ENCODE data around the gene ZC3H12C.
"Not testable (repeated sequence)": the region's sequence is repeated elsewhere in the genome, so short reads cannot be mapped to it uniquely, and the experiment has no call there.

Gene ZC3H12C

DNA sequence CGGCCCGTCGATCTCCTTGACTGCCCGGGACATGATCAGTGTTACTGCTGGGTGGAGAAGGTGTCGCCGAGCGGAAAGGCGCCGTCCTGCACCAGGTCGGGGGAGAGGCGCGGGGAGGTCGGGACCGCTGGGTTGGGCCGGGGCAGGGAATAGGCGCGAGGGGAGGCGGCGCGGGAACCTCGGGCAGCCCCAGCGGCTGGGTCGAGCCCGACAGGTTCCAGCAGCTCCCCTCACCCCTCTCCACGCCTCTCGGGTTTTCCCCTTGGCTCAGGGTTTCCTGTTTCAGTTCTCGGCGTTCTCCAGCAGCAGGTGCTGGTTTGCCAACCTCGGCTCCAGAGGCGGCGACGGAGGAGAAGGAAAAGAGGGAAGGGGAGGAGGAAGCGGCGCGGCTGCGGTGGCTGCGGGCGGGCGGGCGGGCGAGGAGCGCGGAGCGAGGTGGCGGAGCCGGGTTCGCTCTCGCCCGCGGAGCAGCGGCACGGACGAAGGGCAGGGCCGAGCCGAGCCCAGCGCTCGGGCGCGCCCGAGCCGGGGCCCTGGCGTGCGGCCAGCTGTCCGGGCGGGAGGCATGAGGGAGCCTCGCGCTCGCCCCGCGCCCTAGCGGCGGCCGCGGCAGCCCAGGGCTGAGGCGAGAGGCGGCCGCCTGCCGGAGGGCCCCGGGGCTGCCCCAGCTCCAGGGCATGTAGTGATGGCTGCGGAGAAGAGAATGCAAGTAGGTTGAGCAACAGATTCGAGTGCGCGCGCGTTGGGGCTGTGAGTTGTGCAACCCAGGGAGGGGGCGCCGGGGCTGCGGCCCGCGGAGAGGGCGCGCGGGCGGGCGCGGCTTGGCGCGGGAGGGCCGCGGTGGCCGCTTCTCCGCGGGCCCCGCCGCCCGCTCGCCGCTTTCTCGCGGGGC is at the start of gene ZC3H12C:
ZC3H12C (plus strand) TSS at position 878 of the 892 bp plus-strand sequence. CDS start 20 bp downstream, outside the sequence.
- DNase-seq: no peak

DNA sequence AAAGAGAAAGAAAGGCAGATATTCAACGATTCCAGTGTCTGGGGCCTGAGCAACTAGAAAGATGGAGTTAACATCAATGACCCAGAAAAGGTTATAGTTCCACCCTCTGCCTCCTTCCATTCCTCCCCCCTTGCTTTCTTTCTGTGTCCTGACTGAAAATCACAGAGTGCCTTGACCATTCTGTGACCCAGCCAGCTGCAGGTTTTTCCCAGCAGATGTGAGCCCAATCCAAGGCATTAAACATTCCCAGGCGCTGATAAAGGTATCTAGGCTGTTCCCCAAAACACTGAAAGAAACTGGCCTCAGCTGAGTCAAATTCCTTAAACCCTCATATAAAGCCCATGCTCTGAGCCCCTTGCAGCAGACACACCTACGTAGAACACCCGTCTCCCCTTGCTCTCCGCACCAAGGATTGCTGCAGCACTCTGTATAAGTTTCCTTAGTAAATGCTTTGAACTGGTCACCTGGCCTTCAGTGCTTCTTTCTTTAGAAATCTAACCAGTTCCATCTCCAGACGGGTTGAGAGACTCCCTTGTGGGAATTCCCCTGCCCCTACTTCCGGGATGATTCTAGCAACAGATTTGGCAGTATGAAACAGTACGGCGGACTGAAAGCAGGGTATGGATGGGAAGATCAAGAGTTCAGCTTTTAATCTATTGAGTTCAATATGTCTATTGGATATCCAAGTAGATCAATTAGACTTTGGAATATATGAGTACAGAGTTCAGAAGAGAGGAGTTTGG is 48.8 kb upstream of the ZC3H12C start:
- no peak for DNase-seq

DNA sequence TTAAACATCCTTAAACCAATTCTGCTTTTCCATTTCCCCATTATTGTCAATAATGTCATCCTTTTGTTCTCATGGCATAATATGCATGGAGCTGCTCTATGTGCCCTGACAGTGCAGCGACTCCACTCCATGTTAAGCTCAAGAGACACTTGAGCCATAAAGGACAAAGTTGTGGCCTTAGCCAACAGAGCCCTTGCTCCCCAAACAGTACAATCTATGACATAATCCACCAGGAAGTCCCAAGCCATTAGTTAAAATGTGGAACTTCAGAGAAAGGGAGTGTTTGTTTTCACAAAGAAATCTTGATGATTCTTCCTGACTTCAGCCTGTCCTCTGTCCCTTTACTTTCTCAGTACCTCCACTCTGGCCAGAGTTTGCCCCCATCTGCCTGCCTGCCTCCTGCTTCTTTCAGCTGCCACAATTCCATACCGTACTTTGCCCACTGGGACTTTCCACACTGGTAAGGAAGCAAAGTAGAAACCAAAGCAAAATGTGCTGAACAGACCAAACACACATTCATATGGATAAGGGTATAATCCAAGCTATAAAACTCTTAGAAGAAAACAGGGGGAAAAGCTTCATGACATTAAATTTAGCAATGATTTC is 46.3 kb upstream of the ZC3H12C start:
- no peak for DNase-seq

GRCh38 chr11:110049501-110050200 is 43.5 kb upstream of the ZC3H12C start:
- no peak for DNase-seq

- DNase-seq: no peak
Measured at GRCh38 chr11:110050201-110050506, 43.0 kb upstream of the ZC3H12C start.

GRCh38 chr11:110053848-110054414 is 39.3 kb upstream of the ZC3H12C start:
- DNase-seq: no peak

- no peak for DNase-seq
Measured at GRCh38 chr11:110056956-110057355, 36.2 kb upstream of the ZC3H12C start.

DNA sequence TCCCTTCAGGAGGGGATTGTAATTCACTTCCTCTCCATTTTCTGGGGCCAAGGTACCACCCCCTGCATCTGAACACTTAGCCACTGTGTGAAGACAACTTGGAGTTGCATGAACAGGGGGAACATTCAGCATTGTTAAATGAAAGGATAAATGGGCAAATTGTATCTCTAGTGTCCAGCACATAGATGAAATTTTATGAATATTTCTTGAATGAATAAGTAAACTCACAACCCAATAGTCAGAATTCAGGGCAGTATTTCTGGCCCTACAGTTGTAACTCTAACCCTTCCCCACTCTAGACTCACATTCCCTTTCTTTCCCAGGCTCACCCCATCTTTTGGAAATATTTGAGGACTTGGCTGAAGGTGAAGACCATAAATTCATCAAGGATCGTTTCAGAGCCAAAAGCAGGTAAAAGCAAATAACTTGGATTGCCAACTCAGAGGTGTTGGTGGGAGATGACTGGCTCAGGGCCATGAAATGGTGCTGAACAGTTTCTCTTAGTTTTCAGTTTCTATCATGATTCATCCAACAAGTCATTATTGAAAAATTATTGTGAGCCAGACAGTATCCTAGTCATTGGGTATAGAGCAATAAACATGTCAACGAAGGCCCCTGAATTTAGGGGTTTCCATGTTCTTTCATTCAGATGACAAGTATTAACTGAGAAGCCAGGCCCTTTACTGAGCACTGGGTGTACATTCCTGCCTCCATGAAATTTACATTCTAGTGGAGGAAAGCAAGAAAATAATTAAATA is 33.3 kb upstream of the ZC3H12C start:
- no peak for DNase-seq

DNA sequence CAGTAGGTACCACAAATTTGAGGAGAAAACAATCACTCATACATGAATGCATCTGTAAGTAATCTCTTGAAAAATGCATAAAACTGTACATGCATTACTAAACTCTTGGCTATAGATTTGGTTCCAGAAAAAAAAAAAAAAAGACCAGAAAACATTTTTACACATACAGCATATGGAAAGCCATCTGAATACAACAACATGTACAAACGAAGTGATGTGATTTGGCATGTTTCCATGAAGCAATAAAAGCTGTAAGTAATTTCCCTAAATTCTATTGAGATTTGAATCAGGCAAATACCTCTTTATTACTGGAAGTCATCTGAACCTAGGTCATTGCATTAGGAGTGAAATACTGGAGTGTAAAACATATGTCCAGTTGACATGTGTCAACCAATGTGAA is 31.9 kb upstream of the ZC3H12C start:
- no peak for DNase-seq

- no peak for DNase-seq
Measured at GRCh38 chr11:110062247-110062646, 30.9 kb upstream of the ZC3H12C start.

GRCh38 chr11:110065189-110065588 is 28.0 kb upstream of the ZC3H12C start:
- DNase-seq: no peak

- not testable (repeated sequence) for DNase-seq
Measured at GRCh38 chr11:110068001-110068400, 25.2 kb upstream of the ZC3H12C start.

DNA sequence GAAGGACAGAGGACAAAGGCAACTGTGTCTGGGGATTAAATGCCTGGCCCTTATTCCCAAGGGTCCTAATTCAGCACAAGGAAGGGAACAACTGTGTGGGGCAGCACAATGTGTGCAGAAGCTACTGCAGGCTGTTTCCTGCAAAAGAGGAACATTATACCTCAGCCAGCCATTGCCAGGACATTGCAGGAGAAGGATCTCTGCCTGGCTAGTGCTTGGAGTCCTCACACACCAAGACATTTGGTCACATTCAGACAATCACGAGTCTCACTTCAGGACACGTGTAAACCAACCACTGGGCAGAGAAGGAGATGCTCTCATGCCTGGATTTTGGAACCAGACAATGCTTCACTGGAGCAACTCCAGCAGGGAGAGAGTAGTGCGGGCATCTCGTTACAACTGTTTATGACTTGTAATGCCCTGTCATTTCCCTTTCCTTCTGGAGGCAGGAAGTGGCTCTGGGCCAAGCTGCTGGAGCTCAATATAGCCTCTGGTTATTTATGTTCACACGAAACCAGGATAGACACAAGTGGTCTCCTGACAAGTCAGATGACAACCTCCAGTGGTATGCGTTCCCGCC is 23.9 kb upstream of the ZC3H12C start:
- no peak for DNase-seq

DNA sequence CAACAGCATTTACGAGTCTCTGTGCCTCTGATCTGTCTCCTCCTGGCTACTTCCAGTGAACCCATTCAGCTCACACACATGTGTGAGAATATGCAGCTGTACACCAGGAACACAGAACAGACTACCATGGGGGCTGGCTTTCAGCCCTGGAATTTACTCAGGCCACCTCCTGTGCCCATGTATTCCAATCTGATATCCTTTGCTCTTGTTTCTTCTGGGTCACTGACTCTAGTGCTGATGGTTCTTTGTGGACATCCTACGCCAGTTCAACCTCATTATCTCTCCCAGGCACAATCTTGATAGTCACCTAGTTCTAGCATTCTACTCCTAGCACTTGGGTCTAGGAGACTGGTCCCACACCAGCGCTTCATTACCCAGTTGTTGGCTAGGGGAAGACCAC is 23.0 kb upstream of the ZC3H12C start:
- no peak for DNase-seq

- DNase-seq: no peak
Measured at GRCh38 chr11:110071197-110071596, 22.0 kb upstream of the ZC3H12C start.

DNA sequence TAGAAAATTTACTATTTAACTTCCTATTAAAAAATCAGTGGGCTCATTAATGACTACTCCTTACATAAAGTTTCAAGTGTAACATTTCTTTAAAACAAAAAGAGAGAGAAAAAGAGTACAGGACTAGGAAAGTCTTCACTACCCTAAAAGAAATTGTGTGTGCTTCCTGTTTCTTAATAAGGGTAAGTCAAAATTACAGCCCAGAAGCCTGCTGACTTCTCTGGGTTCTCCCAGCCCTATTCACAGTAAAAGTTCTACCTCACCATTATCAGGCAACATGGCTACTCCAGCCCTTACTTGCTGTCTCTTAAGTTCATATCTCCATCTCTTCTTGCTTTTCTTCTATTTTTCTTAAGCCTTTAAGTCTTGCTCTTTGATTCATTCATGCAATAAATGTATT is 20.3 kb upstream of the ZC3H12C start:
- no peak for DNase-seq

GRCh38 chr11:110074499-110074898 is 18.7 kb upstream of the ZC3H12C start:
- no peak for DNase-seq

DNA sequence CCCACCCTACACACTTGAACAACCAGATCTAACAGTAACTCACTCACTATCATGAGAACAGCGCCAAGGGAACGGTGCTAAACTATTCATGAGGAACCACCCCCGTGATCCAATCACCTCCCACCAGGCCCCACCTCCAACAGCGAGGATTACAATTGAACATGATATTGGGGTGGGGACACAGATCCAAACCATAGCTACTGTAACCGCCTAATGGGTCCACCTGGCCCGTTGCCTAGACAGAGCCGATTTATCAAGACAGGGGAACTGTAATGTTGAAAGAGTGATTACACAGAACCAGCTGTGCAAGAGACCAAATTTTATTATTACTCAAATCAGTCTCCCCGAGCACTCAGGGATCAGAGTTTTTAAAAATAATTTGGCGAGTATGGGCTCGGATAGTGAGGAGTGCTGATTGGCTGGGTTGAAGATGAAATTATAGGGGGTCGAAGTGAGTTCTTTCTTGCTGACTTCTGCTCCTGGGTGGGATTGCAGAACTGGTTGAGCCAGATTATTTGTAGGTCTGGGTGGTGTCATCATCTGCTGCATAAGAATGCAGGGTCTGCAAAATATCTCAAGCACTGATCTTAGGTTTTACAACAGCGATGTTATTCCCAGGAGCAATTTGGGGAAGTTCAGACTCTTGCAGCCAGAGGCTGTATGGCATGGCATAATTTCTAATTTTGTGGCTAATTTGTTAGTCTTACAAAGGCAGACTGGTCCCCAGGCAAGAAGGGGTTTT is 17.9 kb upstream of the ZC3H12C start:
- no peak for DNase-seq

DNA sequence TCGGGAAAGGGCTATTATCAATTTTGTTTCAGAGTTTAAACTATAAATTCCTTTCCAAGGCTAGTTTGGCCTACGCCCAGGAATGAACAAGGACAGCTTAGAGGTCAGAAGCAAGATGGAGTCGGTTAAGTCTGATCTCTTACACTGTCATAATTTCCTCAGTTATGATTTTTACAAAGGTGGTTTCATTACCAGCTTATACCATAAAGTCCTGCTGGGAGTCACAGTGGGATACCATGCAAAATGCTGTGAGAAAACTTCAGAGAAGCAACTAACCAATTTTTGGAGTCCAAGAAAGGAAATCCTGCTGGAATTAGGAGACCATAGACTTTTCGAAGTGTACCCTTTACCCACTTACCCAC is 17.4 kb upstream of the ZC3H12C start:
- DNase-seq: no peak

- DNase-seq: no peak
Measured at GRCh38 chr11:110076371-110076965, 16.7 kb upstream of the ZC3H12C start.

DNA sequence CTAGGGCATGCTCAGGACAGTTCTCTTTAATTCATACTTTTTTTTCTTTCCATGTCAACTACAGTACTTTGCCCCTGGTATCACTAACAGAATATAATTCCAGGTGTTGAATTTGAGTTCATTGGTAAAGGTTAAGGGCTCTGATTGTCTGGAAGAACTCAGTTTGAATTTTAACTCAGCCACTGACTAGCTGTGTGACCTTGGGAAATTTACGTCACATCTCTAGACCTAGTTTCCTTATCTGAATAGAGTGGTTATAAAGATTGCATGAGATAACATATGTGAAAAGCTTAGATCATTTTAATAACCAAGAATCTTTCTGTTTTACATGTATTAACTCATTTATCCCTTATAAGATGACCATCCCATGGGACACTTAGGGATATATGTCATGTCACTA is 15.8 kb upstream of the ZC3H12C start:
- no peak for DNase-seq
